ENCODE data around the gene FUBP3. TPM values are rescaled to one million over a fixed set of nuclear protein-coding genes. Genes with fewer than 3 reads are reported as not detected.

Gene FUBP3
- total RNA-seq, 1 experiment from 2014 or later, result 73.7 TPM

DNA sequence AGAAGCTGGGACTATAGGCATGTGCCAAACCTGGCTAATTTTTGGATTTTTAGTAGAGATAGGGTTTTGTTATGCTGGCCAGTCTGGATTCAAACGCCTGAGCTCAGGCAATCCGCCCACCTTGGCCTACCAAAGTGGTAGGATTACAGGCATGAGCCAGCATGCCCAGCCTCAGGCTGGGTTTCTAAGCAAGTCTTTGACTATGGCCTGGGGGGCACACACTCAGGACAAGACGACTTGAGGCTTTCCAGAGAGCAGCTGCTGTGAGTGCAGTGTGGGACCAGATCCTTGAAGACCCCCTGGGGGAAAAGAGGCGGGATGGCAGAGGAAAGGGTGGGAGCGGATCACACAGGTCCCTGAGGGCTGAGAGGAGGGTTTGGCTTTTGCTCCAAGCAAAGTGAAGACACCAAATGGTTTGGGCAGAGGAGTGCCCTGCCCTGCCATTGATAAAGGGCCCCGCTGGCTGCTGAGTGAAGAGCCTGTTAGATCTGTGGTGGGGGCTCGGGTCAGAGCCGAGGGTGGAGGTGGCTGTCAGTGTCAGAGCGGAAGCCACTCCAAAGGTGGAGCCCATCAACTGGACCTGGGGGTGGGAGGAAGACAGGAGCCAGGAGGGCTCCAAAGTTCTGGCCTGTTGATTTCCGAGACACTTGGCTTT lies 46.8 kb upstream of the FUBP3 start:
- no peaks in the 10 kb centered on the region for H3K27me3 ChIP-seq (ENCODE audit: insufficient read depth, low read length)
- no peaks in the 10 kb centered on the region for H3K36me3 ChIP-seq (ENCODE audit: control insufficient read depth in 1 of 2, insufficient read depth in 2 of 2, low read length in 2 of 2)
- RAD21 ChIA-PET (ENCODE audit: low non-redundant PET in 1 of 2, low total read pairs in 2 of 2, uncharacterized antibody in 2 of 2, unreplicated experiment in 2 of 2), result no interaction called here
- no peaks in the 10 kb centered on the region for H4K20me1 ChIP-seq (ENCODE audit: insufficient read depth)
- no peak for TF ChIP-seq SP1 (IDR thresholded peaks at IDR 0.05; ENCODE audit: low read depth)
- TF ChIP-seq EGR1 (IDR thresholded peaks at IDR 0.05; ENCODE audit: low read depth), result no peak
- TF ChIP-seq TCF7L2 (IDR thresholded peaks at IDR 0.05; ENCODE audit: borderline replicate concordance, extremely low read depth, insufficient read depth, insufficient read length), result no peak
- TF ChIP-seq, protein P1, sequence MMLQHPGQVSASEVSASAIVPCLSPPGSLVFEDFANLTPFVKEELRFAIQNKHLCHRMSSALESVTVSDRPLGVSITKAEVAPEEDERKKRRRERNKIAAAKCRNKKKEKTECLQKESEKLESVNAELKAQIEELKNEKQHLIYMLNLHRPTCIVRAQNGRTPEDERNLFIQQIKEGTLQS (IDR thresholded peaks at IDR 0.05), result no peak
- TF ChIP-seq, protein P2, sequence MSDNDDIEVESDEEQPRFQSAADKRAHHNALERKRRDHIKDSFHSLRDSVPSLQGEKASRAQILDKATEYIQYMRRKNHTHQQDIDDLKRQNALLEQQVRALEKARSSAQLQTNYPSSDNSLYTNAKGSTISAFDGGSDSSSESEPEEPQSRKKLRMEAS (IDR thresholded peaks at IDR 0.05), result no peak
- TF ChIP-seq CBX3 (IDR thresholded peaks at IDR 0.05; ENCODE audit: low read depth), result no peak
- TF ChIP-seq SRF (IDR thresholded peaks at IDR 0.05; ENCODE audit: low read depth), result no peak
- no peak for TF ChIP-seq CEBPB (IDR thresholded peaks at IDR 0.05; ENCODE audit: low read depth)
- no peak for TF ChIP-seq EZH2 (IDR thresholded peaks at IDR 0.05)
- TF ChIP-seq, protein P3, sequence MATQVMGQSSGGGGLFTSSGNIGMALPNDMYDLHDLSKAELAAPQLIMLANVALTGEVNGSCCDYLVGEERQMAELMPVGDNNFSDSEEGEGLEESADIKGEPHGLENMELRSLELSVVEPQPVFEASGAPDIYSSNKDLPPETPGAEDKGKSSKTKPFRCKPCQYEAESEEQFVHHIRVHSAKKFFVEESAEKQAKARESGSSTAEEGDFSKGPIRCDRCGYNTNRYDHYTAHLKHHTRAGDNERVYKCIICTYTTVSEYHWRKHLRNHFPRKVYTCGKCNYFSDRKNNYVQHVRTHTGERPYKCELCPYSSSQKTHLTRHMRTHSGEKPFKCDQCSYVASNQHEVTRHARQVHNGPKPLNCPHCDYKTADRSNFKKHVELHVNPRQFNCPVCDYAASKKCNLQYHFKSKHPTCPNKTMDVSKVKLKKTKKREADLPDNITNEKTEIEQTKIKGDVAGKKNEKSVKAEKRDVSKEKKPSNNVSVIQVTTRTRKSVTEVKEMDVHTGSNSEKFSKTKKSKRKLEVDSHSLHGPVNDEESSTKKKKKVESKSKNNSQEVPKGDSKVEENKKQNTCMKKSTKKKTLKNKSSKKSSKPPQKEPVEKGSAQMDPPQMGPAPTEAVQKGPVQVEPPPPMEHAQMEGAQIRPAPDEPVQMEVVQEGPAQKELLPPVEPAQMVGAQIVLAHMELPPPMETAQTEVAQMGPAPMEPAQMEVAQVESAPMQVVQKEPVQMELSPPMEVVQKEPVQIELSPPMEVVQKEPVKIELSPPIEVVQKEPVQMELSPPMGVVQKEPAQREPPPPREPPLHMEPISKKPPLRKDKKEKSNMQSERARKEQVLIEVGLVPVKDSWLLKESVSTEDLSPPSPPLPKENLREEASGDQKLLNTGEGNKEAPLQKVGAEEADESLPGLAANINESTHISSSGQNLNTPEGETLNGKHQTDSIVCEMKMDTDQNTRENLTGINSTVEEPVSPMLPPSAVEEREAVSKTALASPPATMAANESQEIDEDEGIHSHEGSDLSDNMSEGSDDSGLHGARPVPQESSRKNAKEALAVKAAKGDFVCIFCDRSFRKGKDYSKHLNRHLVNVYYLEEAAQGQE (IDR thresholded peaks at IDR 0.05; ENCODE audit: low read depth), result no peak
- no peak for TF ChIP-seq SIN3A (IDR thresholded peaks at IDR 0.05; ENCODE audit: low read depth)
- TF ChIP-seq ELF1 (IDR thresholded peaks at IDR 0.05; ENCODE audit: borderline replicate concordance, low read depth), result no peak
- TF ChIP-seq ZFX (IDR thresholded peaks at IDR 0.05), result no peak
- H3K4me3 ChIP-seq (replicated peaks in 1 of 2; ENCODE audit: low read depth in 1 of 2, low read length in 2 of 2), result no peak overlapping the region
- no peaks in the 10 kb centered on the region for H3K9me3 ChIP-seq (ENCODE audit: control insufficient read depth in 1 of 2, insufficient read depth in 1 of 2, low read depth in 1 of 2, low read length in 2 of 2)
- H3K4me2 ChIP-seq (ENCODE audit: low read length), result no peak overlapping the region
- POLR2A ChIA-PET, result no interaction called here
- BruUV-seq (replicated peaks), result no TSS peak
- CTCF ChIA-PET, result no interaction called here
- intact Hi-C loops (cut with micrococcal nuclease), result no loop called here
- ATAC-seq, result no peak
- H3K9me2 ChIP-seq (ENCODE audit: insufficient read depth), result no peaks in the 10 kb centered on the region
- no peak overlapping the region for H3K27ac ChIP-seq (ENCODE audit: low read depth, low read length)
- no peak for DNase-seq (ENCODE audit: low read depth, low spot score)
- no peak overlapping the region for H3K9ac ChIP-seq (ENCODE audit: low read length)
- no peak overlapping the region for H2AFZ ChIP-seq (ENCODE audit: low read depth, low read length, poor library complexity, severe bottlenecking)
- H3K4me1 ChIP-seq (ENCODE audit: control insufficient read depth in 1 of 2, insufficient read depth in 2 of 2, low read length in 2 of 2), result peaks cover 2 to 3% of the 10 kb centered on the region in 2 experiments; a peak in 2 of 4 replicates
- no peaks in the 10 kb centered on the region for H3K79me2 ChIP-seq (ENCODE audit: insufficient read depth, low read length)

Data from HCT116 (cell line).